Right hindlimb (tissue), 1 donor: ENCODE results near the gene GADD45GIP1.

Experiments
- DNase-seq: peaks from one replicate; pipeline ENCODE4 v3.0.0-alpha.2; 2018

The GADD45GIP1 gene

GRCh38 chr19:12956446-12957388 lies at the start of gene GADD45GIP1:
Gene GADD45GIP1, minus strand, starts transcription at chr19:12957223. Its CDS starts 11 bp downstream, at chr19:12957212.
- peak; percentile 87 for DNase-seq

GRCh38 chr19:13005861-13006370 lies 48.9 kb upstream of the GADD45GIP1 start:
- no peak for DNase-seq

- no peak for DNase-seq
Measured at GRCh38 chr19:13005253-13005652, 48.2 kb upstream of the GADD45GIP1 start.

- no peak for DNase-seq
Measured at GRCh38 chr19:13004273-13004672, 47.2 kb upstream of the GADD45GIP1 start.

- DNase-seq, result no peak
Measured at GRCh38 chr19:13003081-13003480, 46.1 kb upstream of the GADD45GIP1 start.

- peak; percentile 95 for DNase-seq
Measured at GRCh38 chr19:13002166-13002898, 45.3 kb upstream of the GADD45GIP1 start.

GRCh38 chr19:13001502-13002165 lies 44.6 kb upstream of the GADD45GIP1 start:
- DNase-seq, result no peak

- no peak for DNase-seq
Measured at GRCh38 chr19:13001166-13001501, 44.1 kb upstream of the GADD45GIP1 start.

- peak; percentile 81 for DNase-seq
Measured at GRCh38 chr19:12997967-12998940, 41.2 kb upstream of the GADD45GIP1 start.

GRCh38 chr19:12997179-12997966 lies 40.4 kb upstream of the GADD45GIP1 start:
- DNase-seq, result peak; percentile 36

- DNase-seq, result peak; percentile 66
Measured at GRCh38 chr19:12996406-12997094, 39.5 kb upstream of the GADD45GIP1 start.

GRCh38 chr19:12995596-12996405 lies 38.8 kb upstream of the GADD45GIP1 start:
- DNase-seq, result no peak

- DNase-seq, result peak; percentile 85
Measured at GRCh38 chr19:12994701-12995595, 37.9 kb upstream of the GADD45GIP1 start, which contains the start of gene NFIX. Gene NFIX, plus strand, starts transcription at chr19:12995475. Its CDS starts 363 bp downstream, at chr19:12995838.

GRCh38 chr19:12993562-12993961 lies 36.5 kb upstream of the GADD45GIP1 start:
- DNase-seq, result peak; percentile 15

- DNase-seq, result no peak
Measured at GRCh38 chr19:12992729-12993128, 35.7 kb upstream of the GADD45GIP1 start.

GRCh38 chr19:12991296-12991695 lies 34.3 kb upstream of the GADD45GIP1 start:
- DNase-seq, result peak; percentile 11

- no peak for DNase-seq
Measured at GRCh38 chr19:12990853-12991252, 33.8 kb upstream of the GADD45GIP1 start.

- no peak for DNase-seq
Measured at GRCh38 chr19:12990431-12990830, 33.4 kb upstream of the GADD45GIP1 start.
